Testis (tissue), 3 donors: ENCODE measurements around the gene PTPMT1. TPM values are rescaled to one million over a fixed set of nuclear protein-coding genes. Genes with fewer than 3 reads are reported as not detected.

ENCODE experiments used
- polyA plus RNA-seq: library from polyadenylated mRNA; stranded (reverse); fragments of 350-450 nt; fragmentation: Illumina TruSeq; extraction: RNeasy Lipid Tissue Mini Kit (QIAGEN cat#74804); gene quantifications from one replicate; pipeline ENCODE4 v1.2.3, GENCODE V29; 2014; ENCODE audit warnings: low read depth, low replicate concordance; ENCODE audit not compliant: insufficient read depth
- small RNA-seq, 2 donors: library from RNA; depleted of rRNA; stranded (forward); fragments of <200 nt; gene quantifications; one replicate each; pipeline ENCODE3, GENCODE V24; 2016
- total RNA-seq, 2 donors: library from RNA; depleted of rRNA; stranded (reverse); fragments of >200 nt; gene quantifications; one replicate each; pipeline ENCODE4 v1.2.3, GENCODE V29; 2016

Gene PTPMT1
- total and polyA plus RNA-seq, 3 donors from 2014 or later = 172 to 239 (median 204) TPM

Small RNA genes within 50 kb of the gene (small RNA-seq; reads per million reads assigned to genes)
- 0 reads per million in 2 donors for gene RN7SL652P
- gene RNU5E-10P = 0 reads per million in 2 donors

Other genes starting within 250 kb of the PTPMT1 start
- under 1 TPM; 0.68 to 0.79 TPM for gene MYBPC3, start 212.9 kb upstream of the PTPMT1 start, total RNA-seq
- gene MYBPC3, start 212.9 kb upstream of the PTPMT1 start, polyA plus RNA-seq = 1.7 TPM
- 1 to 10 TPM; 4.6 to 7.4 TPM for gene SPI1, start 187.1 kb upstream of the PTPMT1 start, total RNA-seq
- 16.3 TPM for gene SPI1, start 187.1 kb upstream of the PTPMT1 start, polyA plus RNA-seq
- 10 to 100 TPM; 95.1 to 98.1 TPM for gene SLC39A13, start 157.0 kb upstream of the PTPMT1 start, total RNA-seq
- gene SLC39A13, start 157.0 kb upstream of the PTPMT1 start, polyA plus RNA-seq = 99.2 TPM
- 100 to 1,000 TPM in 1 of 2 donors, 10 to 100 TPM in 1; 98.1 to 108 TPM for gene PSMC3, start 139.2 kb upstream of the PTPMT1 start, total RNA-seq
- gene PSMC3, start 139.2 kb upstream of the PTPMT1 start, polyA plus RNA-seq = 228 TPM
- gene RAPSN, start 116.5 kb upstream of the PTPMT1 start, total RNA-seq = under 1 TPM; 0.19 to 0.63 TPM
- 0.65 TPM for gene RAPSN, start 116.5 kb upstream of the PTPMT1 start, polyA plus RNA-seq
- gene CELF1, start 12.5 kb upstream of the PTPMT1 start, total RNA-seq = 100 to 1,000 TPM; 193 to 208 TPM
- 74.3 TPM for gene CELF1, start 12.5 kb upstream of the PTPMT1 start, polyA plus RNA-seq
- gene KBTBD4, start 13.4 kb downstream of the PTPMT1 start, total RNA-seq = 10 to 100 TPM; 27.8 to 35.5 TPM
- 35.9 TPM for gene KBTBD4, start 13.4 kb downstream of the PTPMT1 start, polyA plus RNA-seq
- gene NDUFS3, start 13.5 kb downstream of the PTPMT1 start, total RNA-seq = 10 to 100 TPM; 69.8 to 88.5 TPM
- 121 TPM for gene NDUFS3, start 13.5 kb downstream of the PTPMT1 start, polyA plus RNA-seq
- gene FAM180B, start 21.1 kb downstream of the PTPMT1 start, total RNA-seq = not detected
- gene FAM180B, start 21.1 kb downstream of the PTPMT1 start, polyA plus RNA-seq = 1.1 TPM
- 10 to 100 TPM; 15.4 to 25.1 TPM for gene C1QTNF4, start 28.8 kb downstream of the PTPMT1 start, total RNA-seq
- gene C1QTNF4, start 28.8 kb downstream of the PTPMT1 start, polyA plus RNA-seq = 2.6 TPM
- gene MTCH2, start 77.0 kb downstream of the PTPMT1 start, total RNA-seq = 10 to 100 TPM; 71.1 to 98.8 TPM
- 396 TPM for gene MTCH2, start 77.0 kb downstream of the PTPMT1 start, polyA plus RNA-seq
- 10 to 100 TPM; 25.8 to 40.6 TPM for gene AGBL2, start 149.8 kb downstream of the PTPMT1 start, total RNA-seq
- 65.2 TPM for gene AGBL2, start 149.8 kb downstream of the PTPMT1 start, polyA plus RNA-seq
- gene FNBP4, start 201.7 kb downstream of the PTPMT1 start, total RNA-seq = 100 to 1,000 TPM; 201 to 217 TPM
- 55.0 TPM for gene FNBP4, start 201.7 kb downstream of the PTPMT1 start, polyA plus RNA-seq